ENCODE measurements around the gene LIN52.

LIN52 gene

GRCh38 chr14:74235017-74235416 is 150.3 kb downstream of the LIN52 start:
- no peak overlapping the region for H3K4me3 ChIP-seq (ENCODE audit: control insufficient read depth, low read depth, low read length)
- no peak for TF ChIP-seq CTCF (conservative IDR thresholded peaks at IDR 0.05; ENCODE audit: control insufficient read depth, insufficient read depth, low read depth, low read length)
- DNase-seq (ENCODE audit: low read depth): no peak

GRCh38 chr14:74237441-74237840 is 152.7 kb downstream of the LIN52 start:
- no peak for TF ChIP-seq CTCF (conservative IDR thresholded peaks at IDR 0.05; ENCODE audit: control insufficient read depth, insufficient read depth, low read depth, low read length)
- peak; percentile 17 for DNase-seq (ENCODE audit: low read depth)
- no peak overlapping the region for H3K4me3 ChIP-seq (ENCODE audit: control insufficient read depth, low read depth, low read length)

GRCh38 chr14:74238974-74239847 is 154.5 kb downstream of the LIN52 start, which contains the start of gene VSX2:
VSX2 (plus strand) TSS chr14:74239449; CDS start chr14:74239562, 113 bp downstream.
- no peak for TF ChIP-seq CTCF (conservative IDR thresholded peaks at IDR 0.05; ENCODE audit: control insufficient read depth, insufficient read depth, low read depth, low read length)
- DNase-seq (ENCODE audit: low read depth): no peak
- no peak within 1 kb of the TSS for H3K4me3 ChIP-seq (ENCODE audit: control insufficient read depth, low read depth, low read length)

GRCh38 chr14:74239848-74240793 is 155.4 kb downstream of the LIN52 start:
- TF ChIP-seq CTCF (conservative IDR thresholded peaks at IDR 0.05; ENCODE audit: control insufficient read depth, insufficient read depth, low read depth, low read length): no peak
- DNase-seq (ENCODE audit: low read depth): no peak
- H3K4me3 ChIP-seq (ENCODE audit: control insufficient read depth, low read depth, low read length): no peak overlapping the region

GRCh38 chr14:74240794-74241651 is 156.3 kb downstream of the LIN52 start:
- H3K4me3 ChIP-seq (ENCODE audit: control insufficient read depth, low read depth, low read length): no peak overlapping the region

More at GRCh38 chr14:74240794-74241651, 156.3 kb downstream of the LIN52 start:
- no peak for TF ChIP-seq CTCF (conservative IDR thresholded peaks at IDR 0.05; ENCODE audit: control insufficient read depth, insufficient read depth, low read depth, low read length)
- no peak for DNase-seq (ENCODE audit: low read depth)
